Subcutaneous abdominal adipose tissue (tissue), 5 donors: ENCODE measurements around the gene RAB3IL1.

Source experiments
- H3K27ac ChIP-seq: one replicate; pipeline ENCODE4 v1.7.0; 2013; ENCODE audit warnings: low read depth, mild to moderate bottlenecking, inconsistent platforms, low read length, moderate library complexity
- H3K27me3 ChIP-seq, 5 donors: one replicate each; pipeline ENCODE4 v1.7.0; 2013; ENCODE audit warnings: low read length in 5 of 5, inconsistent platforms in 1 of 5; ENCODE audit not compliant: control insufficient read depth in 5 of 5, insufficient read depth in 4 of 5
- H3K36me3 ChIP-seq, 5 donors: one replicate each; pipeline ENCODE4 v1.7.0; 2013; ENCODE audit warnings: low read length in 5 of 5; ENCODE audit not compliant: control insufficient read depth in 5 of 5, insufficient read depth in 5 of 5
- H3K4me1 ChIP-seq, 5 donors: one replicate each; pipeline ENCODE4 v1.7.0; 2013; ENCODE audit warnings: low read length in 5 of 5, mild to moderate bottlenecking in 3 of 5, moderate library complexity in 1 of 5; ENCODE audit not compliant: control insufficient read depth in 5 of 5, insufficient read depth in 5 of 5
- H3K4me3 ChIP-seq, 5 donors: one replicate each; pipeline ENCODE4 v1.7.0; 2013; ENCODE audit warnings: low read length in 5 of 5, low read depth in 1 of 5
- H3K9ac ChIP-seq, 5 donors: one replicate each; pipeline ENCODE4 v1.7.0; 2013; ENCODE audit warnings: low read length in 5 of 5, mild to moderate bottlenecking in 4 of 5, moderate library complexity in 3 of 5
- H3K9me3 ChIP-seq, 5 donors: one replicate each; pipeline ENCODE4 v1.7.0; 2013; ENCODE audit warnings: low read length in 5 of 5; ENCODE audit not compliant: control insufficient read depth in 5 of 5
- donor health status: healthy.
- donor health status: healthy.
- donor health status: healthy.
- donor health status: healthy.
- donor health status: healthy.

The RAB3IL1 gene

DNA sequence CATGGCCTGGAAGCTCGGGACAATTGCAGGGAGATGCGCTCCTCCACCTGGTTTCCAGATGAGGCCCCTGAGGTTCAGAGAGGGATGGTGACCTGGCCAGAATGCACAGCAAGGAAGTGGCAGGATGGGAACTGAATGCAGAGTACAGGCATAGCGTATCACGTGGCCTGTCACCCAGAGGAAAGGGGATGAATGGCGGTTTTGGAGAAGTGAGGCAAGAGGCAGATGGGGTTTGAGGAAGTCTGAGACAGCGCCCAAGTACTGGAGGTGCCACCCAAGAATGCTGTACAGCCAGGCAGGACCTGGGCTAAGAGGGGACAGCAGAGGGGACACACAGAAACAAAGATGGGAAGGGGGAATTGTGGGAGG, 4.9 kb downstream of the RAB3IL1 start:
- Histone ChIP-seq H3K4me1 (peaks cover 12 to 90% (median 80%) of the 10 kb centered on the region in 5 donors), H3K4me3 (no peak overlapping the region)

DNA sequence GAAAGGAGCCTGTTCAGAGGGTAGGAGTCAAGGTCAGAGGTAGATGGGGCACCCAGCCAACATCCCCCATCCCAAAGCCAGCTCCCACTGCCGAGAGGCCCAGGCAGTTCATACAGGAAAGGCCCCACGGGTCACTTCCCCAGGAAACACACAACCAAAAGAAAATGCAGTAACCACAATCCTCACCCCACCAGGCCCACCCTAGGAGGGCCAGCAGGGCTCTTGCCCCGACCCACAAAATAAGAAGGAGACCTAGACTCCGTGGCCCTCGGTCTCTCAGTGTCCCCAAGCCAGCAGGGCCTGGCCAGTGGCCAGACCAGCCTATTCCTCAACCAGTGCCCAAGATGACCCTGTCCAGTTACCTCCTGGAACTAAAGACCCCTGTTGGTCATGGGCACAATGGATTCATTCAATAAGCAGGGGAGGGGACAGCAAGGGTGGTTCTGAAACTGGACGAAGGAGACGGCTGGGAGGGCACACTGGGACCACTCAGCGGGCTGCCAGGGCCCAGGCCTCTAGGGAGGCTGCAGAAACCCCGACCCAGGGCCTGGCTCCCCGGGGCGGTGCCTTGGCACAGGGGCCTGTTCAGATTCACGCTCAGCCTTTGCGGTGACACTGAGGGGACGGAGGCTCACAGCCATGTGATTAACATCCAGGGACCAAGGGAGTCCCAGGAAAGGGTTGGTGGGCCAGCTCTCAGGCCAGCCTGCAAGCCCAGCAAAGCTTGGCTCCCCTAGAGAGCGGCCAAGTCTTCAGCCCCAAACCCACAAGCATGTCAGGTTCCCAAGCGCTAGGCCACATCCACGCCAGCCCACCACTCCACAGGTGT, 5.5 kb downstream of the RAB3IL1 start:
- Histone ChIP-seq H3K36me3 (peaks cover 0 to 12% (median 8%) of the 10 kb centered on the region in 5 donors), H3K27ac (no peak overlapping the region), H3K9ac (peak overlapping the region in 2 of 5 donors; percentile 5 to 55), H3K4me1 (peaks cover 12 to 89% (median 80%) of the 10 kb centered on the region in 5 donors), H3K27me3 (peaks cover 0 to 6% (median 0%) of the 10 kb centered on the region in 5 donors), H3K4me3 (no peak overlapping the region), H3K9me3 (no peaks in the 10 kb centered on the region)

More for the DNA sequence above, 4.9 kb downstream of the RAB3IL1 start:
- H3K27ac ChIP-seq, result no peak overlapping the region
- peaks cover 0 to 6% (median 3%) of the 10 kb centered on the region in 5 donors for H3K36me3 ChIP-seq
- H3K9me3 ChIP-seq, result no peaks in the 10 kb centered on the region
- H3K27me3 ChIP-seq, result peaks cover 0 to 6% (median 0%) of the 10 kb centered on the region in 5 donors
- H3K9ac ChIP-seq, result peak overlapping the region in 1 of 5 donors; percentile 38

DNA sequence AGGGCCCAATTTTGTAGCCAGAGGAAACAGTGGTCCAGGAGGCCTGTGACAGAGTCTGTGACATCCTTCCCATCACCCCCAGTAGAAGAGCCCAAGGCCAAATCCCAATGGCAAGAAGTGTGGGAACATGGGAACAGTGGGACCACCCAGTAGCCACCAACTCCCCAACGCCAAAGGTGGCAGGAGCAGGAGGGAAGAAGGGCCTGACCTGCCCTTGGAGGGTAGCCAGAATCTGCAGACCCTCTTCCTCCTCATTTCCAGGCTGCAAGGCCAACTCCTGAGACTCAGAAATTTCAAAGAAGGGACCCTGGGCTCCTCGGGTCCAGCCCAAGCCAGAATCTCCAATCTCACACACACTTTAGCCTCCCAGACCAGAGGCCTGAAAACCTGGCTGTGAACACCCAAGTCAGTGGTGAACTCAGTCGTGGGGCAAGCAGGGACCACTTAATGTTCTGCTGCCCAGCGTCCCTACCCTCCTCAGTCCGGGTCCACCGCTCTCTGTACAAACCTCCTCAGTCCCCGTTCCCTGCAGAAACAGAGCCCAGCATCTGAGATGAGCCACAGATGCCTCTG, 6.2 kb downstream of the RAB3IL1 start:
- H3K27ac ChIP-seq, result no peak overlapping the region
- no peaks in the 10 kb centered on the region for H3K9me3 ChIP-seq
- peaks cover 0 to 19% (median 15%) of the 10 kb centered on the region in 5 donors for H3K36me3 ChIP-seq
- H3K9ac ChIP-seq, result peak overlapping the region in 2 of 5 donors; percentile 5 to 55
- peaks cover 0 to 3% (median 0%) of the 10 kb centered on the region in 5 donors for H3K27me3 ChIP-seq
- peaks cover 12 to 82% (median 75%) of the 10 kb centered on the region in 5 donors for H3K4me1 ChIP-seq
- no peak overlapping the region for H3K4me3 ChIP-seq

DNA sequence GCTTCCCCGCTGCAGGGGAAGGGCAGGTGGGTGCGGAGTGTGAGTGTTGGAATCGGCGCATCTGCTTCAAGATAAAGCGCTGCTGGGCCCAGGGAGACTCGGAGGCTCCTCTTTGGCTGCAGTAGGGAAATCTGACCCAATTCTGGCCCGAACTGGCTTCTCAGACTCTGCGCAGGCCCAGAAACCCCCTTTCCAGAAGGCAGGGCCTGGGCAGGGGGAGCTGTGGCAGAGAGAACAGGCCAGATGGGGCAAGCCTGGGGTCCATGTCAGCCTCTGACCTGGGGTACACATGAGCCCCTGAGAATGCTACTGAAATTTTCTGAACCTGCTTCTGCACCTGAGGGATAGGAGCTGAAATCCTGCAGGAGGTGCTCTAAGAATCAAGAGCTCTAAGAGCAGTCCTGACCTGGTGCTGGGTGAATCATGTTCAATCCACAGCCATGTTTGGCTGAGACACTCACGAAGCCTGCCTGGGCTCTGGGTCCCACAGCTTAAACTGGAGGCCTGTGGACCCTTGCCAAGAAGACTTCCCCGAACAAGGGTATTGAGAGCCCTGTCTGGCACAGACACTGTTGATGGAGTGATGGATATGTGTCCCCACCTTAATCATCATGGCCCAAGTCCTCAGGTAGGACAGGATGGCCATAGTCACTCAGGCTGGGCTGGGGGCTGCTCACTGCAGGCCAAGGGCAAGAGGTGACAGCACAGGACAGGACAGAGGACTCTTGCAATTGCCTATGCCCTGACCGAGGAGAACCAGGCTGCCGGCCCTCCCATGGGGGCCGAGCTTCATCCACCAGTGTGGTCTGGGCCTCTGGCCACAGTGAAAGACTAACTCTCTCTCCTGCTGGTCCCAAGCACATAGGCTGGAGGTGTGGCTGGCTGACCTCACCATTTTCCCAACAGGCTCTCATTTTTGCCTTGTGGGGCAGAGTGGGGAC, 6.9 kb downstream of the RAB3IL1 start:
- H3K27ac ChIP-seq, result no peak overlapping the region
- peaks cover 0 to 26% (median 22%) of the 10 kb centered on the region in 5 donors for H3K36me3 ChIP-seq
- peaks cover 0 to 3% (median 0%) of the 10 kb centered on the region in 5 donors for H3K27me3 ChIP-seq
- H3K9ac ChIP-seq, result peak overlapping the region in 2 of 5 donors; percentile 17 to 48
- H3K9me3 ChIP-seq, result no peaks in the 10 kb centered on the region
- peaks cover 12 to 80% (median 73%) of the 10 kb centered on the region in 5 donors for H3K4me1 ChIP-seq
- H3K4me3 ChIP-seq, result no peak overlapping the region

DNA sequence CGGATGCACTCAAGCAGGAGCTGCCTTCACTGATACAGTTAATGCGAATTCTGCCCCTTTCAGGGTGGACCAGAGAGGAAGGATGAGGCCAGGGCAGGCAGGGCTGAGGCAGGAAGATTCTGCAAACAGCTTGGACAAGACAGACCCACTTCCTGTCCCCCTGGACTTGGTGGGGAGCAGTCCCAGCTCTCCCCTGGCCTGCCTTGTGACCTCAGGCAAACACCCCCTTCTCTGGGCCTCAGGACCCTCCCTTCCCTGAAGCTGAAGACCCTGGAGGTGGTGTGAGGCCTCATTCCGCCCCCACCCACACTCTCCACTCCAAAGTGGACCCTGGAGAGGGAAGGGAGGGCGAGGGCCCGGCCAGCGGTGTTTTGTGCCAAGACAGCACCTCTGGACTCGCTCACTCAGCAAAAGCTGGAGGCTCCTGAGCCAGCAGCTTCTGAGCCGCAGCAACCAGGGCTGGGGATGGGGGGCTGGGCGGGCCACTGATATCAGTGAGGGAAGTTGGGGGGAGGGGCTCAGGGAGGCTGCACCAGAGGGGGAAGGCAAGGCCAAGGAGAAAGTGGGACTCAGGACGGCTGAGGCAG, 8.5 kb downstream of the RAB3IL1 start:
- Histone ChIP-seq H3K4me1 (peaks cover 12 to 63% (median 58%) of the 10 kb centered on the region in 5 donors), H3K4me3 (peak overlapping the region in 1 of 5 donors; percentile 29), H3K9ac (peak overlapping the region in 1 of 5 donors; percentile 22), H3K27me3 (peaks cover 0 to 3% (median 0%) of the 10 kb centered on the region in 5 donors), H3K9me3 (no peaks in the 10 kb centered on the region), H3K36me3 (peaks cover 0 to 42% (median 38%) of the 10 kb centered on the region in 5 donors), H3K27ac (no peak overlapping the region)

DNA sequence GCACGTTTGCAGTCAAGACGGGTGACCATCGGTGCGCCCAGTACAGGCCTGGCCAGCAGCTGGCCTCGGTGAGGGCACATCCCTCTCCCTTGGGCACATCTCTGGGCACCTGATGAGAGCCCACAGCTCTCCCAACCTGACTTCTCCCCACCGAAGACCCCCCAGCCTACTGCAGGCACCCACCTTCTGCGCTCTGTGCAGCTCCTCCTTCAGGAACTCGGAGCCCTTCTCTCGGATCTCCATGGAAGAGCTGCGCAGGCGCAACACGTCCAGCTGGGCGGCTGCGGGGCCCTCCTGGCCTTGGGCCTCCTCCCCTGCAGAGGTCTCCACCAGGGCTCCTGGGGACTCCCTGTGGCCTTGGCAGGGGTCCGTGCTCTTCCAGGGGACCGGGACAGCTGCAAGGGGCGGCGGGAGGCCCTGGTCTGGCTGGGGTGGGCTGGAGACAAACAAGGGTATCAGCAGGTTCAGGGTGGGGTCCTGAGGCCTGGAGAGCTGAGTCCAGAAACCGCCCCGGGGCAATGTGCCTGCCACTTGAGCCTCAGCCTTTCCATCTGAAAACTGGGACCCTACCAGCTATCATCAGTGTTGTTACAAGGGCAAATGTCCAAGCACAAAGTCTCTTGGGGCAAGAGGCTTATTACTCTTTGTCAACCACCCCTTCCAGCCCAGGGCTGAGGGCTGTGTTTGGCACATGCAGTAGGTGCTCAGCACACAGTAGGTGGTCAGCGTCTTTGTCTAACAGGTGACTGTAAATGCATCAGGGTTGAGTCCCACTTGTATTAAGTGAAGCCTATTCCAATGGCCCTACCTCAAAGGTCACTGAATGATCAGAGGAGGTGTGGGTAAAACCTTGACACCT, 9.3 kb downstream of the RAB3IL1 start:
- Histone ChIP-seq H3K27ac (no peak overlapping the region), H3K27me3 (peaks cover 0 to 3% (median 0%) of the 10 kb centered on the region in 5 donors), H3K9ac (peak overlapping the region in 1 of 5 donors; percentile 22), H3K4me3 (peak overlapping the region in 1 of 5 donors; percentile 29), H3K36me3 (peaks cover 0 to 44% (median 39%) of the 10 kb centered on the region in 5 donors), H3K4me1 (peaks cover 12 to 56% (median 51%) of the 10 kb centered on the region in 5 donors), H3K9me3 (no peaks in the 10 kb centered on the region)

DNA sequence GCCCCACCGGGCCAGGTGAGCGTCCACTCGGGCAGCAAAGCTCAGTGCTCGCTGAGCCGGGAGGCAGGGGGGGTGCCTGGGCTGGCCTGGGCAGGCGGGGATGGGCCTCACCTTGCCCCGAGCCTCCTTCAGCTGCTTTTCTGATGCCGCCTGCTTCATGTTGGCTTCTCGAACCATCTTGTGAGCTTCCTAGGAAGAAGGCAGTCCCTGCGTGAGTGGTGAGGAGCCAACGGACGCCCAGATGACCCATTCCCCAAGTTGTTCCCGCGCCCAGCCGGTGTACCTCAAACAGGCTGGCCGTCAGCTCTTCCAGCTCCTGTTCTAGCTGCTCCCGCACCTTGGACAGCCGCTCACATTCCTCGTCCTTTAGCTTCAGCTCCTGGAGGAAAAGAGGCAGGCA, 10.1 kb downstream of the RAB3IL1 start:
- Histone ChIP-seq H3K27ac (no peak overlapping the region), H3K27me3 (peaks cover 0 to 3% (median 0%) of the 10 kb centered on the region in 5 donors), H3K36me3 (peaks cover 0 to 52% (median 42%) of the 10 kb centered on the region in 5 donors), H3K4me1 (peaks cover 12 to 48% (median 43%) of the 10 kb centered on the region in 5 donors), H3K4me3 (no peak overlapping the region), H3K9ac (no peak overlapping the region), H3K9me3 (no peaks in the 10 kb centered on the region)

DNA sequence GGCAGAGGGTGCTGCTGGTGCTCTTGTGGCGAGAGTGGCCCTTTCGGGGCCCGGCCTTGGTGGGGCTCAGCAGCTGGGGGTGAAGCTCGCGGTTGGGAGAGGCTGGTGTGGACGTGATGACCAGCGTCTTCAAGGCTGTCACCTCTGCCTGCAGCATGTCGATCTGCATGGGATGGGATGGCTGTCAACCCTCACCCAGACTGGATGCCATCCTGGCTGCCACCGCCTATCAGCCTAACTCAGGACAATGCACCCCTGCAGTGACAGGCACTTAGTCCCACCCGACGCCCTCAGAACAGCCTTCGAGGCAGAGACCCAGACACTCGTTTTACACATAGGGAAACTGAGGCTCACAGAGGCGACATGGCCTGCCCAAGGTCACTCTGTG, 10.8 kb downstream of the RAB3IL1 start:
- no peaks in the 10 kb centered on the region for H3K9me3 ChIP-seq
- H3K27ac ChIP-seq, result no peak overlapping the region
- peaks cover 0 to 58% (median 46%) of the 10 kb centered on the region in 5 donors for H3K36me3 ChIP-seq
- H3K4me1 ChIP-seq, result peaks cover 12 to 41% (median 35%) of the 10 kb centered on the region in 5 donors
- H3K9ac ChIP-seq, result no peak overlapping the region
- H3K27me3 ChIP-seq, result peaks cover 0 to 3% (median 0%) of the 10 kb centered on the region in 5 donors
- no peak overlapping the region for H3K4me3 ChIP-seq
